Measurements from ENCODE around the gene KRTAP9-2.
"Not testable (repeated sequence)": the region's sequence is repeated elsewhere in the genome, so short reads cannot be mapped to it uniquely, and the experiment has no call there.

KRTAP9-2 gene

GRCh38 chr17:41267711-41268110, 41.3 kb downstream of the KRTAP9-2 start:
- TF ChIP-seq ZNF155 (tag by site-specific recombination; IDR thresholded peaks at IDR 0.05) (no peak), ZNF660 (tag by site-specific recombination; IDR thresholded peaks at IDR 0.05) (no peak), ZNF223 (tag by site-specific recombination; IDR thresholded peaks at IDR 0.05) (no peak), ZNF138 (tag by site-specific recombination; IDR thresholded peaks at IDR 0.05; ENCODE audit: borderline replicate concordance) (no peak), ZNF221 (tag by site-specific recombination; IDR thresholded peaks at IDR 0.05; ENCODE audit: borderline replicate concordance) (no peak), ZNF169 (tag by site-specific recombination; IDR thresholded peaks at IDR 0.05) (no peak), ZNF548 (tag by site-specific recombination; IDR thresholded peaks at IDR 0.05) (no peak), ZNF362 (tag by site-specific recombination; IDR thresholded peaks at IDR 0.05) (no peak), TSHZ1 (tag by site-specific recombination; IDR thresholded peaks at IDR 0.05; ENCODE audit: borderline replicate concordance) (no peak), ZBTB7A (tag by site-specific recombination; IDR thresholded peaks at IDR 0.05; ENCODE audit: low read depth) (no peak), ZNF311 (tag by site-specific recombination; IDR thresholded peaks at IDR 0.05; ENCODE audit: borderline replicate concordance) (no peak)
- TF ChIP-seq, protein P1, sequence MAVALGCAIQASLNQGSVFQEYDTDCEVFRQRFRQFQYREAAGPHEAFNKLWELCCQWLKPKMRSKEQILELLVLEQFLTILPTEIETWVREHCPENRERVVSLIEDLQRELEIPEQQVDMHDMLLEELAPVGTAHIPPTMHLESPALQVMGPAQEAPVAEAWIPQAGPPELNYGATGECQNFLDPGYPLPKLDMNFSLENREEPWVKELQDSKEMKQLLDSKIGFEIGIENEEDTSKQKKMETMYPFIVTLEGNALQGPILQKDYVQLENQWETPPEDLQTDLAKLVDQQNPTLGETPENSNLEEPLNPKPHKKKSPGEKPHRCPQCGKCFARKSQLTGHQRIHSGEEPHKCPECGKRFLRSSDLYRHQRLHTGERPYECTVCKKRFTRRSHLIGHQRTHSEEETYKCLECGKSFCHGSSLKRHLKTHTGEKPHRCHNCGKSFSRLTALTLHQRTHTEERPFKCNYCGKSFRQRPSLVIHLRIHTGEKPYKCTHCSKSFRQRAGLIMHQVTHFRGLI (tag by site-specific recombination; IDR thresholded peaks at IDR 0.05) = no peak
- Histone ChIP-seq H3K9me3 (ENCODE audit: control insufficient read depth, insufficient read depth, low read depth, low read length) (no peaks in the 10 kb centered on the region), H3K4me1 (ENCODE audit: control insufficient read depth, insufficient read depth, low read length) (no peaks in the 10 kb centered on the region), H3K4me3 (ENCODE audit: low read depth, low read length) (no peak overlapping the region), H3K36me3 (ENCODE audit: control insufficient read depth in 2 of 2, insufficient read depth in 1 of 2, low read length in 2 of 2) (no peaks in the 10 kb centered on the region), H3K27ac (ENCODE audit: extremely low read depth, low read depth, low read length) (no peak overlapping the region)
- ChIA-PET POLR2A (no interaction called here), CTCF (interaction anchor here (0.6 to 0.8 kb wide), 2 partner anchors 9 to 305 kb away, joined by 3 read pairs; no protein-coding TSS in a partner anchor)

GRCh38 chr17:41271323-41271722, 44.9 kb downstream of the KRTAP9-2 start:
- H3K4me1 ChIP-seq (ENCODE audit: control insufficient read depth, insufficient read depth, low read length); H3K27ac ChIP-seq (ENCODE audit: extremely low read depth, low read depth, low read length); H3K36me3 ChIP-seq (ENCODE audit: control insufficient read depth in 2 of 2, insufficient read depth in 1 of 2, low read length in 2 of 2); POLR2A ChIA-PET; H3K9me3 ChIP-seq (ENCODE audit: control insufficient read depth, insufficient read depth, low read depth, low read length); H3K4me3 ChIP-seq (ENCODE audit: low read depth, low read length); CTCF ChIA-PET: not testable (repeated sequence)
- peak; percentile 76; the same call in 1 of the 2 replicates for TF ChIP-seq SCRT1 (tag by site-specific recombination; IDR thresholded peaks at IDR 0.05; ENCODE audit: borderline replicate concordance)
- peak; percentile 68 for TF ChIP-seq ZIC2 (tag by site-specific recombination; IDR thresholded peaks at IDR 0.05)
- peak; percentile 51 for TF ChIP-seq SCRT2 (tag by site-specific recombination; IDR thresholded peaks at IDR 0.05)

DNA sequence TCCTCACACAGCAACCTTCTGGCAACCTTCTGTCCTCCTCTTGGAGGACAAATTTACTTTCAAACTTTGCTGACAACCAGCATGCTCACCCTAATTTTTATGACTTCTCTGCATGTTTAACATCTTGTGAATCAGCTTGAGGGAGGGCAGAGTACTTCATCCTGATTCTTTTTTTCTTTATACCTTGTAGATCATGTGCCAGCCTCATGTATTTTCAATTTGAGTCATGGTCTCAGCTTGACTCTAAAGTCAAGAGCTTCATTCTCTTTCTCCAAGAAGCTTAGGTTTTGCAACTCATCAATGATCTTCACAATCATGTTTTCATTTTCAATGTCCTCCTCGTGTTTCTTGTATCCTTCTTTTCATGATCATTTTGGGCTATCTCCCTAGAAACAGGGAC, 45.4 kb downstream of the KRTAP9-2 start:
- CTCF ChIA-PET = no interaction called here
- TF ChIP-seq MZF1 (tag by site-specific recombination; IDR thresholded peaks at IDR 0.05; ENCODE audit: borderline replicate concordance) = no peak
- TF ChIP-seq ZNF548 (tag by site-specific recombination; IDR thresholded peaks at IDR 0.05) = no peak
- no peak for TF ChIP-seq FEZF1 (tag by site-specific recombination; IDR thresholded peaks at IDR 0.05)
- TF ChIP-seq SCRT2 (tag by site-specific recombination; IDR thresholded peaks at IDR 0.05) = no peak
- no peak for TF ChIP-seq KLF9 (tag by site-specific recombination; IDR thresholded peaks at IDR 0.05; ENCODE audit: low read depth)
- TF ChIP-seq ZNF416 (tag by site-specific recombination; IDR thresholded peaks at IDR 0.05) = no peak
- no peak for TF ChIP-seq ZNF184 (tag by site-specific recombination; IDR thresholded peaks at IDR 0.05)
- no peak for TF ChIP-seq ZNF514 (tag by site-specific recombination; IDR thresholded peaks at IDR 0.05)
- no peak for TF ChIP-seq ZNF114 (tag by site-specific recombination; IDR thresholded peaks at IDR 0.05)
- TF ChIP-seq ZNF121 (tag by site-specific recombination; IDR thresholded peaks at IDR 0.05) = no peak
- no peak for TF ChIP-seq ZNF658 (tag by site-specific recombination; IDR thresholded peaks at IDR 0.05)
- TF ChIP-seq ZNF555 (tag by site-specific recombination; conservative IDR thresholded peaks at IDR 0.05) = no peak
- TF ChIP-seq INSM2 (tag by site-specific recombination; IDR thresholded peaks at IDR 0.05) = no peak

More for the DNA sequence above, 45.4 kb downstream of the KRTAP9-2 start:
- no peak overlapping the region for H3K4me3 ChIP-seq (ENCODE audit: low read depth, low read length)
- H3K4me1 ChIP-seq (ENCODE audit: control insufficient read depth, insufficient read depth, low read length) = no peaks in the 10 kb centered on the region
- no peaks in the 10 kb centered on the region for H3K9me3 ChIP-seq (ENCODE audit: control insufficient read depth, insufficient read depth, low read depth, low read length)
- POLR2A ChIA-PET = no interaction called here
- no peak overlapping the region for H3K27ac ChIP-seq (ENCODE audit: extremely low read depth, low read depth, low read length)
- no peaks in the 10 kb centered on the region for H3K36me3 ChIP-seq (ENCODE audit: control insufficient read depth in 2 of 2, insufficient read depth in 1 of 2, low read length in 2 of 2)
